PFSK-1 (cell line): ENCODE data around the gene MAP4K4.

ENCODE experiments used
- POLR2AphosphoS5 ChIP-seq: IDR thresholded peaks from 2 replicates; pipeline ENCODE4 v1.6.1; 2012; ENCODE audit warnings: low read depth, mild to moderate bottlenecking, control low read depth, low read length, moderate library complexity
- TF ChIP-seq, protein P1 (sequence below), 2 experiments: IDR thresholded peaks; 2 replicates each; pipeline versions ENCODE4 v1.6.1 to v1.8.0; 2011 to 2012; ENCODE audit warnings: low read depth in 2 of 2, low read length in 2 of 2, control low read depth in 1 of 2, inconsistent platforms in 1 of 2, mild to moderate bottlenecking in 1 of 2, moderate library complexity in 1 of 2; ENCODE audit not compliant: insufficient read depth in 1 of 2

DNA sequence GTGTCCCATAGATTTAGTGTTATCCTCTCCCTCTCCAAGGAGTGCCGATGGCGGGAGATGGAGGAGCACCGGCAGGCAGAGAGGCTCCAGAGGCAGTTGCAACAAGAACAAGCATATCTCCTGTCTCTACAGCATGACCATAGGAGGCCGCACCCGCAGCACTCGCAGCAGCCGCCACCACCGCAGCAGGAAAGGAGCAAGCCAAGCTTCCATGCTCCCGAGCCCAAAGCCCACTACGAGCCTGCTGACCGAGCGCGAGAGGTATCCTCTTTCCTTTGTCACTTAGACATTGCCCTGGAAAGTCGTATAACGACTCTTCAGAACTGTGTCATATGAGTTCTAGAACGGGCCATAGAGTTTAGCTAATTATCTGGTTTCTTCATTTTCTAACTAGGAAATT lies 162.1 kb downstream of the MAP4K4 start:
- no peak for TF ChIP-seq POLR2AphosphoS5
- TF ChIP-seq, protein P1, sequence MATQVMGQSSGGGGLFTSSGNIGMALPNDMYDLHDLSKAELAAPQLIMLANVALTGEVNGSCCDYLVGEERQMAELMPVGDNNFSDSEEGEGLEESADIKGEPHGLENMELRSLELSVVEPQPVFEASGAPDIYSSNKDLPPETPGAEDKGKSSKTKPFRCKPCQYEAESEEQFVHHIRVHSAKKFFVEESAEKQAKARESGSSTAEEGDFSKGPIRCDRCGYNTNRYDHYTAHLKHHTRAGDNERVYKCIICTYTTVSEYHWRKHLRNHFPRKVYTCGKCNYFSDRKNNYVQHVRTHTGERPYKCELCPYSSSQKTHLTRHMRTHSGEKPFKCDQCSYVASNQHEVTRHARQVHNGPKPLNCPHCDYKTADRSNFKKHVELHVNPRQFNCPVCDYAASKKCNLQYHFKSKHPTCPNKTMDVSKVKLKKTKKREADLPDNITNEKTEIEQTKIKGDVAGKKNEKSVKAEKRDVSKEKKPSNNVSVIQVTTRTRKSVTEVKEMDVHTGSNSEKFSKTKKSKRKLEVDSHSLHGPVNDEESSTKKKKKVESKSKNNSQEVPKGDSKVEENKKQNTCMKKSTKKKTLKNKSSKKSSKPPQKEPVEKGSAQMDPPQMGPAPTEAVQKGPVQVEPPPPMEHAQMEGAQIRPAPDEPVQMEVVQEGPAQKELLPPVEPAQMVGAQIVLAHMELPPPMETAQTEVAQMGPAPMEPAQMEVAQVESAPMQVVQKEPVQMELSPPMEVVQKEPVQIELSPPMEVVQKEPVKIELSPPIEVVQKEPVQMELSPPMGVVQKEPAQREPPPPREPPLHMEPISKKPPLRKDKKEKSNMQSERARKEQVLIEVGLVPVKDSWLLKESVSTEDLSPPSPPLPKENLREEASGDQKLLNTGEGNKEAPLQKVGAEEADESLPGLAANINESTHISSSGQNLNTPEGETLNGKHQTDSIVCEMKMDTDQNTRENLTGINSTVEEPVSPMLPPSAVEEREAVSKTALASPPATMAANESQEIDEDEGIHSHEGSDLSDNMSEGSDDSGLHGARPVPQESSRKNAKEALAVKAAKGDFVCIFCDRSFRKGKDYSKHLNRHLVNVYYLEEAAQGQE (IDR thresholded peaks at IDR 0.05; ENCODE audit: insufficient read depth in 1 of 2, low read depth in 2 of 2, low read length in 2 of 2): no peak
